GM21529 (cell line): ENCODE measurements around the gene RNASE4.

ENCODE experiments used
- ATAC-seq: cut with Tn5 transposase; IDR thresholded peaks from one replicate; pipeline ENCODE4 v1.9.1; 2021; ENCODE audit not compliant: unreplicated experiment

RNASE4 gene

DNA sequence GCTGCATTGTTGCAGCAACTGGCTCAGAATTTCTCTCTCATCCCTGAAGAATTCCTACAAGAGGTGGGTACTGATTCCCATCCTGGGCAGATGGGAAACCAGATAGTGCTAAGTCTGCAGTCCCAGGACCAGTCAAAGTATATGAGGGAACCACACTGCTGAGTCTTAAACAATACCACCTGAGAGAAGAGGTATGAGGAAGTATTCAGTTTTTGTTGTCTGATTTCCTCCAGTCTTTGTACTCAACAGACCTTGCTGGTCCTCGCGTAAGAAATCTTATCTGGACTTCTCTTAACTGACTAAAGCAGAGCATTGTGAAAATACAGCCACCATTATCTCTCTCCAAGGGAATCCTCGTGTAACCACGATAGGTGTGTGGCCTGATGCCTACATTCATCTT, 57.8 kb downstream of the RNASE4 start:
- ATAC-seq = no peak

GRCh38 chr14:20743556-20743955, 59.2 kb downstream of the RNASE4 start:
- ATAC-seq = no peak

DNA sequence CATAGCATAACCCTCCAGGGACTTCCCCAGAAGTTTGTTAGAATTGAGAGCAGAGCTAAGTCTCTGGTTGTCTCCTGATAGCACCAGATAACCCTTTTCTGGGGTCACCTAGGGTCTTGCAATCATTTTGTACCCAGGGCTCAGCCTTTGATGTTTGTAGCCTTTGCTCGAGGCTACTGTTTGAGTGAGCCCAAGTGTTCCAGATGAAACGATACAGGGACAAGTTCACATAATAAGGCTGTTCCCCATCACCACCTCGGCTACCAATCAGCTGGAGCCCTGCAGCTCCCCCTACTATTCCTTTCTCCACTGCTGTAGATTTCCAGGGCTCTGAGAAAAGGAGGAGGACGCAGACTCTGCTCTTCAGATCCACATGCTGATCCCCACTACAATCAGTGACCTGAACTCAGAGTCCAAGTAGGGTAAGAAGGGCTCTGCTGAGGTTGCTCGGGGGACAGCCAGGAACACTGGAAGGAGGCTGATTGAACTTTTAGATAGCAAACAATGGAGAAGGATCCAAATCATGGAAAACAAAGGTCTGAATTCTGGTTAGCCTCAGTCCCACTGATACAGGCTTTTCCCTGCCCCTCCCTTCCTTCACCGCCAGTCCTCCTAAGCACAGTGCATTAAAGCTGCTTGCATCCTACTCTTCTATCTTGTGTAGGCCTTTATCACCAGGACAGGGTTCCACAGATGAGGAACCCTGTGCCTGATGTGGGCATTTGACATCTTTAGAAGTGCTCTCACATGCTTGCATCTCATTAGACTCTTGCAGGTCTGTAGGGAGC, 61.4 kb downstream of the RNASE4 start, which contains the start of gene EDDM3A:
TSS of gene EDDM3A (plus strand) at position 317 of the 788 bp plus-strand sequence. CDS start 1,694 bp downstream, outside the sequence.
- ATAC-seq = no peak

DNA sequence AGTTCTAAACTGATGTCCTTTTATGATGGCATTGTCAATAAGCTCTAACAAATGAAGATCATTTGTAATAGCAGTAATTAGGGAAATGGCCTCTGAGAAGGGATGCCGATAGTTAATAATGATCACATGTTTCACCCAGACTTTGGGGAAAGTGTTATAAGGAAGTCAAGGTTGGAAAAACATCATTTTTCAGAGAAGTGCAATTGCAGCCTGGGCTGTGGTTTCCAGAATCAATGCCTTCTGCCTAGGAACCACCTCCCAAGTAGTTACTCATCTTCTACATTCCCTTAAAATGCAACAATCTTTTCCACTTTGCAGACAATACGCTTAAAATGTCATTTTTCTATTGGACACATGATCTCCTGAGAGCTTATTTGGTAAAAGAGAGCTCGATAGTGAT, 62.2 kb downstream of the RNASE4 start:
- no peak for ATAC-seq

DNA sequence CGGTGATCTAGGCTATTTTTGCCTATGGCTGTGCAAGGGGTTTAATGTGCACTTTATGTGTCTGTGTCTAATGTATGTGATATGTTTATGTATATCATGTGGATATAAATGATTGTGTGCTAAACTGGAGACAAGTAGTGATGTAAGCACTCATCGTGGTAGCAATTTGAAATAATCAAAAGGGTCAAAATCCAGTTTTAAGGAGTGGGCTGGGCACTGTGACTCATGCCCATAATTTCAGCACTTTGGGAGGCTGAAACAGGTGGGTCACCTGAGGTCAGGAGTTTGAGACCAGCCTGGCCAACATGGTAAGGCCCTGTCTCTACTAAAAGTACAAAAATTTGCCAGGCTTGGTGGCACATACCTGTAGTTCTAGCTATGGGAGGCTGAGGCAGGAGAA, 64.1 kb downstream of the RNASE4 start:
- ATAC-seq = no peak

- no peak for ATAC-seq
Observed at GRCh38 chr14:20750194-20750593, 65.8 kb downstream of the RNASE4 start.
